Right lobe of liver (tissue), 4 donors: ENCODE data around the gene SULT4A1.

Experiments
- CTCF ChIP-seq, 4 donors: fragments of 200-600 bp in 3 of 4; fragments of 450-650 bp in 1 of 4; IDR thresholded peaks; one replicate each; pipeline versions ENCODE4 v1.5.1 to v1.8.0; 2016 to 2022; ENCODE audit warnings: antibody characterized with exemption in 4 of 4, mild to moderate bottlenecking in 2 of 4
- POLR2A ChIP-seq: fragments of 450-650 bp; IDR thresholded peaks from one replicate; pipeline ENCODE4 v1.6.1; 2017; ENCODE audit warnings: antibody characterized with exemption, mild to moderate bottlenecking
- donor health status: DM: no; HTN: no; CAD: no.
- donor health status: DM: no; HTN: no; CAD: no.
- donor health status: DM: no; HTN: yes; CAD: no.

GRCh38 chr22:43821606-43822425 lies 40.5 kb downstream of the SULT4A1 start:
- TF ChIP-seq CTCF (IDR thresholded peaks at IDR 0.05) = no peak
- no peak for TF ChIP-seq POLR2A
